ENCODE measurements around the gene GGT1. TPM values are rescaled to one million over a fixed set of nuclear protein-coding genes. Genes with fewer than 3 reads are reported as not detected.
"Not testable (repeated sequence)": the region's sequence is repeated elsewhere in the genome, so short reads cannot be mapped to it uniquely, and the experiment has no call there.

GGT1 gene
- total RNA-seq, 6 experiments from 2014 or later: 0.89 to 2.8 (median 1.4) TPM

DNA sequence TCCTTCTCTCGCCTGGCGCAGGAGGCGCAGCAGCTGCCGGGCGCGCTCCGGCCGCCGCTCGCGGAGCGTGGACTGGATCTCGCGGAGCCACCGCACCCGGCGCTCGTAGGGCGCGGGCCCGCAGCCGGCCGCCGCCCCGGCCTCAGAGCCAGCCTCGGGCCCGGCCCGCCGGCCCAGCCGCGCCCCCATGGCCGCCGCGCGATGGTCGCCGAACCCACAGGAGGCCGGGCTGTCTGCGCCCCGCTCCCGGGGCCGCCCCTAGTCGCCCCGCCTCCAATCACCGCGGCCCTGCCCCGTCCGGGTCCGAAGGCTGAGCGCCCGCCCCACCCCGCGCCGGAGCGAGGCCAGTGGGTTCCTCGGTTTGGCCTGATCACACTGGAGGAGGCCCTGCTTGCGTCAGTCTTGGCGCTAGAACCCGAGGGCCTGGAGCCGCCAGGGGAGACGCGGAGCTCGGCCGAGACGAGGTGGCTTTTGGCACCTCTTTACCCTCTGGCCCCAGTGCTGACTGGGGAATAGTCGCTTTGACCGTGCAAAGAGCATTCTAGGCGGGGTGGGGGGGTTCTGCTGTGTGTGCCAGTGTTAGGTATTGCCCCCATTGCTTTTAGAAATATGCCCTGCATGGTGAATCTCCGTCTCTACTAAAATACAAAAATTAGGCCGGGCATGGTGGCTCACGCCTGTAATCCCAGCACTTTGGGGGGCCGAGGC, 10.0 kb upstream of the GGT1 start, which contains the start of gene LRRC75B:
TSS of gene LRRC75B (minus strand) at position 223 of the 708 bp plus-strand sequence. CDS start at position 189, 34 bp downstream.
- Mint-ChIP-seq H3K27ac (peak within 1 kb of the TSS; percentile 55), H3K9me3 (no peaks in the 10 kb centered on the region), H3K27me3 (ENCODE audit: insufficient read depth) (peaks cover 3% of the 10 kb centered on the region), H3K4me1 (ENCODE audit: low read depth) (no peaks in the 10 kb centered on the region), H3K4me3 (peak within 1 kb of the TSS; percentile 86), H3K36me3 (ENCODE audit: low read depth) (no peaks in the 10 kb centered on the region)
- DNase-seq: peak; percentile 49
- TF ChIP-seq, protein P1, sequence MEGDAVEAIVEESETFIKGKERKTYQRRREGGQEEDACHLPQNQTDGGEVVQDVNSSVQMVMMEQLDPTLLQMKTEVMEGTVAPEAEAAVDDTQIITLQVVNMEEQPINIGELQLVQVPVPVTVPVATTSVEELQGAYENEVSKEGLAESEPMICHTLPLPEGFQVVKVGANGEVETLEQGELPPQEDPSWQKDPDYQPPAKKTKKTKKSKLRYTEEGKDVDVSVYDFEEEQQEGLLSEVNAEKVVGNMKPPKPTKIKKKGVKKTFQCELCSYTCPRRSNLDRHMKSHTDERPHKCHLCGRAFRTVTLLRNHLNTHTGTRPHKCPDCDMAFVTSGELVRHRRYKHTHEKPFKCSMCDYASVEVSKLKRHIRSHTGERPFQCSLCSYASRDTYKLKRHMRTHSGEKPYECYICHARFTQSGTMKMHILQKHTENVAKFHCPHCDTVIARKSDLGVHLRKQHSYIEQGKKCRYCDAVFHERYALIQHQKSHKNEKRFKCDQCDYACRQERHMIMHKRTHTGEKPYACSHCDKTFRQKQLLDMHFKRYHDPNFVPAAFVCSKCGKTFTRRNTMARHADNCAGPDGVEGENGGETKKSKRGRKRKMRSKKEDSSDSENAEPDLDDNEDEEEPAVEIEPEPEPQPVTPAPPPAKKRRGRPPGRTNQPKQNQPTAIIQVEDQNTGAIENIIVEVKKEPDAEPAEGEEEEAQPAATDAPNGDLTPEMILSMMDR (IDR thresholded peaks at IDR 0.05): no peak

DNA sequence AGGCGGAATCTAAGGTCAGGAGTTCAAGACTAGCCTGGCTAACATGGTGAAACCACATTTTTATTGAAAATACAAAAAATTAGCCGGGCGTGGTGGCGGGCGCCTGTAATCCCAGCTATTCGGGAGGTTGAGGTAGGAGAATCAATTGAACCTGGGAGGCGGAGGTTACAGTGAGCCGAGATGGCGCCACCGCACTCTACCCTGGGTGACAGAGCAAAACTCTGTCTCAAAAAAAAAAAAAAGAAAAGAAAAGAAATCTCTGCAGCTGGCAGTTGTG, 9.5 kb upstream of the GGT1 start:
- DNase-seq; H3K9me3 Mint-ChIP-seq; H3K36me3 Mint-ChIP-seq (ENCODE audit: low read depth); H3K27me3 Mint-ChIP-seq (ENCODE audit: insufficient read depth); H3K4me1 Mint-ChIP-seq (ENCODE audit: low read depth): not testable (repeated sequence)
- H3K27ac Mint-ChIP-seq: peak overlapping the region; percentile 55; the same call in 1 of the 2 replicates
- peak overlapping the region; percentile 79 for H3K4me3 Mint-ChIP-seq

DNA sequence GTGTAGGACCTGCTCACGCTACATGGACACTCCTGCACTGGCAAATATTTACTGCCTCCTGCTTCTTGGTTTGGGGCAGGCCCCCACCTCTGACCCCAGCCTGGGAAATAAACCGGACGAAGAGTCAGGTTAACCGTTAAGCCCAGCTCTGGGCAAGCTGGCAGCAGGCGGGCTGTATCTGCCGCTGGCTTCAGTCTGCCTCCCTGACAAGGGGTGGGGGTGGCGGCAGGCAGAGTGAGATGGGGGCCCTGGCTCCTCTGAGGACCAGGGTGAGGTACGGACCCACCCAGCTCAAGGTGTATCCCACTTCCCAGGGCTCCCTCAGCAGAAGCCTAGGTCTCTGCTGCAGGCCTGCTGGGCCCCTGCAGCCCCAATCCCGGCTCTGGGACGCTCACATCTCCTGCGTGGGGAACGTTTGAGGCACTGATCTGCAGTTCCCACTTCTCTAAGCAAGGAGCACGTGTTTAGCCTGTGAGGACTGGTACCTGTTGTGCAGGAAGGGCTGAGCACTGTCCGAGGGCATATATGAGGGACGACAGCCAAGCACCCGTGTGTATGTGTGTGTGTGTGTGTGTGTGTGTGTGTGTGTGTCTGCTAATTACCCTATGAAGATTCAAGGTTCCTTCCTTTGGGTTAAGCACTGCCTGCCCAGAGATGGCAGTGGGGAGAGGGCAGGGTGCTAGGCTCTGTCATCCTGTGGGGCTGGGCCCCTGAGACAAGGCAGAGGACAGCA, 9.0 kb upstream of the GGT1 start:
- TF ChIP-seq, protein P1 (IDR thresholded peaks at IDR 0.05): no peak
- peaks cover 3% of the 10 kb centered on the region for H3K27me3 Mint-ChIP-seq (ENCODE audit: insufficient read depth)
- no peak overlapping the region for H3K27ac Mint-ChIP-seq
- no peaks in the 10 kb centered on the region for H3K9me3 Mint-ChIP-seq
- no peaks in the 10 kb centered on the region for H3K36me3 Mint-ChIP-seq (ENCODE audit: low read depth)
- DNase-seq: no peak
- no peak overlapping the region for H3K4me3 Mint-ChIP-seq
- no peaks in the 10 kb centered on the region for H3K4me1 Mint-ChIP-seq (ENCODE audit: low read depth)

DNA sequence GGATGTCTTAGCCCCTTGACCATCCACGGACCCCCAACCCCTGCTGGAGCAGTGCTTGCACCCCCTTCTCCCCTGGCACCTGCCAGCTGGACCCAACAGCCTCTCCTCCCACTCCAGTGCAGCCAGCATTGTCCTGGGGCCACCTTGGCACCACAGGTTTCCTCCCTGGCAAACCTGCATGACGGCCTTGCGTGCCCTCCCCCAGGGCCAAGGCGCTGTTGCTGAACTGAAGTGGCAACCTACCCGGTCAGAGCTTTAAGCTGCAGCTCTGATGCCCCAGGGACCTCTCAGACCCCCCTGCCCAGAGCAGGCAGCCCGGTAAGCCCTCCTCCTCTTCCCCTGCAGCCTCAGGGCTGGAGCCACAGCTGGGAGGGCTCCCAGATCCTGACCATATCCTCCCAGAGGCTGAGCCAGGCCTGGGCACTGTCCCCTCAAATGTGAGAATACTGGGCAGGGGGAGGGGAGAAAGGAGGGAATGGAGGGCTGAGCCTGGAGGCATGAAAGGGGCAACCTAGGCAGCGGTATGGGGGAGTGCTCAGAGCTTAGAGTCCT, 8.3 kb upstream of the GGT1 start:
- H3K4me1 Mint-ChIP-seq (ENCODE audit: low read depth): no peaks in the 10 kb centered on the region
- H3K36me3 Mint-ChIP-seq (ENCODE audit: low read depth): no peaks in the 10 kb centered on the region
- H3K27ac Mint-ChIP-seq: no peak overlapping the region
- DNase-seq: no peak
- TF ChIP-seq, protein P1 (IDR thresholded peaks at IDR 0.05): no peak
- H3K9me3 Mint-ChIP-seq: no peaks in the 10 kb centered on the region
- no peak overlapping the region for H3K4me3 Mint-ChIP-seq
- H3K27me3 Mint-ChIP-seq (ENCODE audit: insufficient read depth): peaks cover 3% of the 10 kb centered on the region

DNA sequence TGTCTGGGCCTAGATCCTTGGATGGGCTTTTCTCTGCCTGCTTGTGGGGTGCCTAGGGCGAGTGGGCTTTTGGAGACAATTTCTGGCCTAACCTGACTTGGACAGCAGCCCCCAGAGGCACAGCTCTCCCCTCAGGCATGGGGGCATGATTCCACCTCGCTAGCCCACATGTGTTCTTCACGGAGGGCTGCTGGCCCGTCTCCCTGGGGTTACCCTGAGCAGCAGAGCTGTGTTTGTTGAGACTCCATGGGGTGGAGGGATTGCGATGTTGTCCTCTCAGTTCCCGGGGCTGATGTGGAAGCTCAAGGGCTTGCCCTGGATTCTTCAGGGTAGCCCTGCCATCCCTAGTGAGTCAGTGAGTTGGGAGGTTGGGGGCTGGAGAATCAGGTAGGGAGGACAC, 7.8 kb upstream of the GGT1 start:
- H3K36me3 Mint-ChIP-seq (ENCODE audit: low read depth): no peaks in the 10 kb centered on the region
- no peak overlapping the region for H3K27ac Mint-ChIP-seq
- TF ChIP-seq, protein P1 (IDR thresholded peaks at IDR 0.05): no peak
- H3K4me1 Mint-ChIP-seq (ENCODE audit: low read depth): no peaks in the 10 kb centered on the region
- peaks cover 3% of the 10 kb centered on the region for H3K27me3 Mint-ChIP-seq (ENCODE audit: insufficient read depth)
- DNase-seq: no peak
- H3K4me3 Mint-ChIP-seq: no peak overlapping the region
- H3K9me3 Mint-ChIP-seq: no peaks in the 10 kb centered on the region

DNA sequence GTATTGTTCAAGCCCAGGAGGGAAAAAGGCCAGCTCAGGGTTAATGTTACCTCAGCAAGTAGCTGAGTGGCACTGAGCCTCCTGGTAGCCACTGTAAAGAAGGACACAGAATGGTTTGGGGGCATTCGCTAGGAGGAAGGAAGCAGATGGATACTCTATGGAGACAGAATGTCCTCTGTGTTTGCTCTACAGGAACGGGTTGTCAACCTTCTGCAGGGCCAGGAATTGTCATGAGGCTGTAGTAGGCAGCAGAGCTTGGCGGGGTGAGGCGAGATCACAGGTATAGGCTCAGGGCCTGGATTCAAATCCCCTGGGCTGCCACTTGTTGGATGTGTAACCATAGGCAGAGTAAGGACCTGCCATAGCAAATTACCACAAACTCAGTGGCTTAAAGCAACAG, 7.1 kb upstream of the GGT1 start:
- no peaks in the 10 kb centered on the region for H3K4me1 Mint-ChIP-seq (ENCODE audit: low read depth)
- no peaks in the 10 kb centered on the region for H3K9me3 Mint-ChIP-seq
- H3K36me3 Mint-ChIP-seq (ENCODE audit: low read depth): no peaks in the 10 kb centered on the region
- H3K27ac Mint-ChIP-seq: no peak overlapping the region
- TF ChIP-seq, protein P1 (IDR thresholded peaks at IDR 0.05): no peak
- DNase-seq: no peak
- H3K4me3 Mint-ChIP-seq: no peak overlapping the region
- peaks cover 3% of the 10 kb centered on the region; the same call in 1 of the 2 replicates for H3K27me3 Mint-ChIP-seq (ENCODE audit: insufficient read depth)

DNA sequence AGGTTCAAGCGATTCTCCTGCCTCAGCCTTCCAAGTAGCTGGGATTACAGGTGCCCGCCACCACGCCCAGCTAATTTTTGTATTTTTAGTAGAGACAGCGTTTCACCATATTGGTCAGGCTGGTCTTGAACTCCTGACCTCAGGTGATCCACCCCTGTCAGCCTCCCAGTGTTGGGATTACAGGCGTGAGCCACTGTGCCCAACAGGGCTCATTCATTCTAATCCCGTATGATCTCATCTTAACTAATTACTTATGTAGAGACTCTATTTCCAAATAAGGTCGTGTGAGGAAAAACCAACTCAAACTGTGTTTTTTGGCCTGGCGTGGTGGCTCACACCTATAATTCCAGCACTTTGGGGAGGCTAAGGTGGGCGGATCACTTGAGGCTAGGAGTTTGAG, 5.9 kb upstream of the GGT1 start:
- H3K36me3 Mint-ChIP-seq (ENCODE audit: low read depth); H3K9me3 Mint-ChIP-seq; H3K4me3 Mint-ChIP-seq; H3K4me1 Mint-ChIP-seq (ENCODE audit: low read depth); H3K27ac Mint-ChIP-seq; H3K27me3 Mint-ChIP-seq (ENCODE audit: insufficient read depth); DNase-seq: not testable (repeated sequence)

All from HFFc6 (cell line).